ENCODE measurements around the gene NMNAT3. TPM values are rescaled to one million over a fixed set of nuclear protein-coding genes. Genes with fewer than 3 reads are reported as not detected.

Gene NMNAT3
- total and polyA plus RNA-seq, 2 experiments from 2014 or later: 8.3 to 9.2 TPM

- H3K4me3 Mint-ChIP-seq: no peak overlapping the region
- ATAC-seq (no peak), DNase-seq (ENCODE audit: low spot score) (no peak)
- Histone ChIP-seq H3K27ac (ENCODE audit: low read depth) (no peak overlapping the region), H3K79me2 (replicated peaks; ENCODE audit: insufficient read depth) (no peaks in the 10 kb centered on the region), H3K36me3 (ENCODE audit: insufficient read depth) (no peaks in the 10 kb centered on the region), H4K20me1 (replicated peaks; ENCODE audit: insufficient read depth) (no peaks in the 10 kb centered on the region), H3K4me2 (no peak overlapping the region), H3K27me3 (ENCODE audit: insufficient read depth) (no peaks in the 10 kb centered on the region), H3K4me1 (ENCODE audit: insufficient read depth) (no peaks in the 10 kb centered on the region), H3K4me3 (no peak overlapping the region), H2AFZ (no peak overlapping the region), H3F3A (replicated peaks; ENCODE audit: low read depth) (no peaks in the 10 kb centered on the region), H3K9me2 (ENCODE audit: insufficient read depth) (no peaks in the 10 kb centered on the region)
- H3K4me1 Mint-ChIP-seq: no peaks in the 10 kb centered on the region
- no peak overlapping the region for H3K27ac Mint-ChIP-seq
- no peaks in the 10 kb centered on the region for H3K36me3 Mint-ChIP-seq (ENCODE audit: low read depth)
- H3K9me3 Mint-ChIP-seq: no peaks in the 10 kb centered on the region
- no peak for TF ChIP-seq EZH2 (IDR thresholded peaks at IDR 0.05; ENCODE audit: low read depth, unreplicated experiment)
- TF ChIP-seq ZNF114 (CRISPR knock-in tag; IDR thresholded peaks at IDR 0.05): no peak
- TF ChIP-seq EZH2phosphoT487 (IDR thresholded peaks at IDR 0.05; ENCODE audit: unreplicated experiment): no peak
- no peak for TF ChIP-seq POLR2AphosphoS5 (IDR thresholded peaks at IDR 0.05; ENCODE audit: low read depth)
- no peak for TF ChIP-seq NANOG (IDR thresholded peaks at IDR 0.05; ENCODE audit: borderline replicate concordance)
- no peak for TF ChIP-seq JUNB (IDR thresholded peaks at IDR 0.05; ENCODE audit: unreplicated experiment)
- TF ChIP-seq ZNF462 (CRISPR knock-in tag; IDR thresholded peaks at IDR 0.05): no peak
- no peak for TF ChIP-seq CREB1 (CRISPR knock-in tag; IDR thresholded peaks at IDR 0.05; ENCODE audit: low read depth)
- TF ChIP-seq ZNF331 (CRISPR knock-in tag; IDR thresholded peaks at IDR 0.05; ENCODE audit: low read depth): no peak
- TF ChIP-seq, protein P1, sequence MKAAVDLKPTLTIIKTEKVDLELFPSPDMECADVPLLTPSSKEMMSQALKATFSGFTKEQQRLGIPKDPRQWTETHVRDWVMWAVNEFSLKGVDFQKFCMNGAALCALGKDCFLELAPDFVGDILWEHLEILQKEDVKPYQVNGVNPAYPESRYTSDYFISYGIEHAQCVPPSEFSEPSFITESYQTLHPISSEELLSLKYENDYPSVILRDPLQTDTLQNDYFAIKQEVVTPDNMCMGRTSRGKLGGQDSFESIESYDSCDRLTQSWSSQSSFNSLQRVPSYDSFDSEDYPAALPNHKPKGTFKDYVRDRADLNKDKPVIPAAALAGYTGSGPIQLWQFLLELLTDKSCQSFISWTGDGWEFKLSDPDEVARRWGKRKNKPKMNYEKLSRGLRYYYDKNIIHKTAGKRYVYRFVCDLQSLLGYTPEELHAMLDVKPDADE (IDR thresholded peaks at IDR 0.05): no peak
- TF ChIP-seq STAT1 (IDR thresholded peaks at IDR 0.05; ENCODE audit: unreplicated experiment): no peak
- TF ChIP-seq, protein P2, sequence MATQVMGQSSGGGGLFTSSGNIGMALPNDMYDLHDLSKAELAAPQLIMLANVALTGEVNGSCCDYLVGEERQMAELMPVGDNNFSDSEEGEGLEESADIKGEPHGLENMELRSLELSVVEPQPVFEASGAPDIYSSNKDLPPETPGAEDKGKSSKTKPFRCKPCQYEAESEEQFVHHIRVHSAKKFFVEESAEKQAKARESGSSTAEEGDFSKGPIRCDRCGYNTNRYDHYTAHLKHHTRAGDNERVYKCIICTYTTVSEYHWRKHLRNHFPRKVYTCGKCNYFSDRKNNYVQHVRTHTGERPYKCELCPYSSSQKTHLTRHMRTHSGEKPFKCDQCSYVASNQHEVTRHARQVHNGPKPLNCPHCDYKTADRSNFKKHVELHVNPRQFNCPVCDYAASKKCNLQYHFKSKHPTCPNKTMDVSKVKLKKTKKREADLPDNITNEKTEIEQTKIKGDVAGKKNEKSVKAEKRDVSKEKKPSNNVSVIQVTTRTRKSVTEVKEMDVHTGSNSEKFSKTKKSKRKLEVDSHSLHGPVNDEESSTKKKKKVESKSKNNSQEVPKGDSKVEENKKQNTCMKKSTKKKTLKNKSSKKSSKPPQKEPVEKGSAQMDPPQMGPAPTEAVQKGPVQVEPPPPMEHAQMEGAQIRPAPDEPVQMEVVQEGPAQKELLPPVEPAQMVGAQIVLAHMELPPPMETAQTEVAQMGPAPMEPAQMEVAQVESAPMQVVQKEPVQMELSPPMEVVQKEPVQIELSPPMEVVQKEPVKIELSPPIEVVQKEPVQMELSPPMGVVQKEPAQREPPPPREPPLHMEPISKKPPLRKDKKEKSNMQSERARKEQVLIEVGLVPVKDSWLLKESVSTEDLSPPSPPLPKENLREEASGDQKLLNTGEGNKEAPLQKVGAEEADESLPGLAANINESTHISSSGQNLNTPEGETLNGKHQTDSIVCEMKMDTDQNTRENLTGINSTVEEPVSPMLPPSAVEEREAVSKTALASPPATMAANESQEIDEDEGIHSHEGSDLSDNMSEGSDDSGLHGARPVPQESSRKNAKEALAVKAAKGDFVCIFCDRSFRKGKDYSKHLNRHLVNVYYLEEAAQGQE (IDR thresholded peaks at IDR 0.05; ENCODE audit: unreplicated experiment): no peak
- TF ChIP-seq CTCF (conservative IDR thresholded peaks at IDR 0.05; ENCODE audit: low read depth in 2 of 2): no peak
- H3K27me3 Mint-ChIP-seq (ENCODE audit: insufficient read depth, low read depth, poor library complexity): no peaks in the 10 kb centered on the region
These were observed 38.1 kb downstream of the NMNAT3 start for GRCh38 chr3:139639662-139640061.

Measured in GM23338 (cell line).